Endometrial microvascular endothelial cells (primary cell): ENCODE results near the gene BCAR3. TPM values are rescaled to one million over a fixed set of nuclear protein-coding genes. Genes with fewer than 3 reads are reported as not detected.
"Not testable (repeated sequence)": the region's sequence is repeated elsewhere in the genome, so short reads cannot be mapped to it uniquely, and the experiment has no call there.

Experiments used
- in situ Hi-C: cut with HindIII; loops from 2 replicates; pipeline ENCODE4 v1.10.0; 2017; ENCODE audit warnings: low sequenced_read_pairs, low pct_unique_long_range_greater_than_20kb; ENCODE audit errors: inconsistent ontology term
- total RNA-seq: library from RNA; depleted of rRNA; stranded (reverse); fragments of >200 nt; gene quantifications from one replicate; pipeline ENCODE4 v1.2.3, GENCODE V29; 2015; ENCODE audit errors: inconsistent ontology term

Gene BCAR3
- total RNA-seq, 1 donor from 2014 or later: 91.8 TPM

DNA sequence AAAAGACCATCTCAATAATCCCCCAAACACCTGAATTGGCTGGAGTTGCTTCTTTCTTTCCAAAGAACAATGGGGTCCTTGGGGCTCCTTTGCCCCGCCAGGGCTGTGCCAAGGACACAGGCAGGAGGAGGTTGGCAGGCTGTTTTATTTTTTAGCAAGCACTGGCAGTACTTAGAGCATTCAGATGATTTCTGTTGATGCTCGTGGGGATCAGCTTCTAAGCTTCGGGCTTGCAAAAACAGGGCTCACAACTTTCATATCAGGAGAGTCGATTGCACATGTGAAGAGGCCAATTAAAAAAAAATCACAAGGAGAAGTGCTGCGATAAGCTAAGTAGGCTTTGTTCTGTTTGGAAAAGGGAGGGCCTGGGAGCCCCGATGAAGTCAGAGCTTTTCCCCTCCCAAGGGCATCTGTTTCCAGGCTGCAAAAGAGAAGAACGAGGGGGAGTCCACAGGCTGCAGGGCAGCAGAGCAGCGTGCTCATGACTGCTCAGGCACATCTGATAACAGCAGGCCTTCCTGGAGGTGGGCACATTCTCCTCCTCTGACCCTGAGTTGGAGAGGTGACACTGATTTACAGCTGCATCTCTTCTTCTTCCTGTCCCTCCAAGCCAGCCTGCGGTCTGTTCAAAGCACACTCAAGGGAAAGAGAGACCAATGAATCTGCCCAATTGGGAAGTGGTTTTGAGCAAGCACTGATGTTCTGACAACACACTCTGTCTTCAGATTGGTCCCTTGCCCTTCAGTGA lies 27.3 kb upstream of the BCAR3 start:
- in situ Hi-C loops: no loop called here

DNA sequence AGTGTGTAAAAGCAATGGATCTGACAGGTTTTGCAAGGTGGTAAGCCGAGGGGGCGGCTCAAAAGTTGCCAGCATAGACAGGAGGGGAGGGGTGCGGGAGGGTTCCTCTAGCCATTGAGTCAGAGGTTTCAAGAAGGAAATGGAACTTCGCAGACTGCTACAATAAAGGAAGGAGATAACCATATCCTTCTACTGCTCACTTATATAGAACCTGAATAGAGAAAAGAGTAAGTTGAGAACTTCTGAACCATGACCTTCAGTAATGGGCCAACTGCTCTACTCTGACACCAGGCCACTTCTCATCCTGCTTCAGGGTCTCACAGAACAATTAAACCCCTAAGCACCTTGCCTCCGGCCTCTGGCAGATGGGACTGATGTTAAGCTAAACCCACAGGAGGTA lies 26.3 kb upstream of the BCAR3 start:
- in situ Hi-C loops: no loop called here

GRCh38 chr1:93705892-93706500 lies 24.4 kb upstream of the BCAR3 start:
- in situ Hi-C loops: no loop called here

DNA sequence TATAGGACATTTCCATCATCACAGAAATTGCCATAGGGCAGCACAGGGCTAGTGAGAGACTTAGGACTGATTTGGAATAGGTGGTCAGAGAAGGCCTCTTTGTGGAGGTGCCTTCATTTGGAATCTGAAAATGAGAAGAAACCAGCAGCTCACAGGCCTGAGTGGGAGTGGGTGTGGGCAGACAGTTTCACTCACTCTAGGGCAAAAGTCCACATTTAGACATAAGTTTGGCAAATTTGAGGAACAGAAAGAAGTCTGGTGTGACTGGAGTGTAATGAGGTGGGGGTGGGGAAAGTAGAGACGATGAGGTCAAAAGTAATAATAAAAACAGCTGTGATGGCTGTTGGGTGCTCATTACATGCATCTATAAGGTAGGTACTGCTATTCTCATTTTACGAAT lies 22.4 kb upstream of the BCAR3 start:
- in situ Hi-C loops: no loop called here

DNA sequence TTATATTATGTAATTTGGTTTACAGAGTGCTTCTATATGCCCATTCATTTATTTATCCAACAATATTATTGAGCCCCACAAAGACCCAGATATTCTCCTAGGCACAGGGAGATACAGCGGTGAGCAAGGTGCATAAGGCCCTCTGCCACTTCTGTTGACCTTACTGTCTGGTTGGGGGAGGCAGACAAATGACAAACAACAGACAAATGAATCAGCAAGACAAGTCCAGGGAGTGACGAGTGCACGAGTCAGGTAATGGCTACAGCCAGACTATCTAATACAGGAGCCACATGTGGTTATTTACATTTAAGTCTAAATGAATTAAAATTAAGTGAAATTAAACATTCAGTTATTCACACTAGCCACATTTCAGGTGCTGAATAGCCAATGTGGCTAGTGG lies 22.0 kb upstream of the BCAR3 start:
- in situ Hi-C loops: no loop called here

DNA sequence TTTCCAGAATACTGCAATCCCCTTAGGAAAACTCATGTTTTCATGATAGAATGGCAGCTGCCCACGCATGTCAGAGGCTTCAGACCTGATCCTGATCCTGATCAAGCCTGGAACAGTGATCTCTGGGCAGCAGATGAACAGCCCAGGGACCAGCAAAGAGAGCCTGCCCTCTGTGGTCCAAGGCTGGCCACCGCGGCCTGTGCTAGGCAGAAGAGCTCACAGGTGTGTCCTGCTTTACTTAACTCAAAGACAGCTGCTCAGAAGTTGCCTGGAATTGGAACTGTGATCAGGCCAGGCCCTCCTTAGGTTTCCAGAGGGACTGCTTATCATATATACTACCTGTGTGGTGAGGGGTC lies 21.2 kb upstream of the BCAR3 start:
- in situ Hi-C loops: no loop called here

DNA sequence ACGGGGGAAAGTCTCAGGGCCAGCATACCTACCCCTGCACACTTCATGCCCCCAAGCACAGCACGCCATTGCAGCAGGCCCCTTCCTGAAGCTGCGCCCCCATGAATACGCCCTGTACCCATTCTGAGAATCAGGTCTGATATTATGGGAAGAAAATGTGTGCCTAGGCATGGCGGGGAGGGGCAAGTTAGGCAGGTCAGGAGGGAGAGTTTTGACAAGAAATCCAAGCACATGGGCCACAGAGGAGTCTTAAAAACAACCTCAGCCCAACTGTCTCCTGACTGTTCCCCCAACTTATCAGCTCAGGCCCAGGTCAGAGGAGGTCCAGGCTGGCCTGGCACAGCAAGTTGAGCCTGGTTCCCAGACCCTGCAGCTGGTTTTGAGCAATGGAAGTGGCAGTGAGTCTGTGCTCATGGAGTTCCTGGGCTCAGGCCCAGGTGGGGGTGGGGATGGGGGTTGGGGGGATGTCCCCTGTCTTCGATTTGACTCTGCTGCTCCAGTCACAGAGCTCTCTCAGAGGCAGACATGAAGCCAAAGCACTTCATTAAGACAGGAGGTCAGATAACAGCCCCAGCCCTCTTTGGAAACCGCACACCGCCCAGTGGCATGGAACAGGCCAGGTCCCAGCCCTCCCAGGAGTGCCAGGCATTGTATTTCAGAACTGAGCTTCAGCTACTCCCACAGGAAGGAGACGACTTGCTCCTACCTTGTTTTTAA lies 20.6 kb upstream of the BCAR3 start:
- in situ Hi-C loops: no loop called here

- in situ Hi-C loops: no loop called here
Measured at GRCh38 chr1:93701629-93702028, 20.0 kb upstream of the BCAR3 start.

GRCh38 chr1:93700532-93701469 lies 19.2 kb upstream of the BCAR3 start:
- in situ Hi-C loops: no loop called here

- in situ Hi-C loops: no loop called here
Measured at GRCh38 chr1:93699503-93700168, 18.0 kb upstream of the BCAR3 start.

DNA sequence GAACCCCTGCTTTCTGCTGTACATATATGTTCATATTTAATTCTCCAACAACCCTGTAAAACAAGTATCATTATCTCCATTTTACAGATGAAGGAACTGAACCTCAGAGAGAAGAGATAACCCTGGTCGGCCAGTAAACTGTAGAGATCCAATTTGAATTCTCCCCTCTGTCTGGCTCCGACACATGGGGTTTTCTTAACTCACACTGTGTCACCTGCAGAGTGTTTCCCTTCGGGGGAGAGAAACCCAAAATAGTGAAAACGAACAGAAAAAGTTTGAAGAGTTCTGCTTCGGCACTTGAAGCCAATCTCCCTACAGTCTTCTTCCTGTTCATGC lies 17.4 kb upstream of the BCAR3 start:
- in situ Hi-C loops: no loop called here

DNA sequence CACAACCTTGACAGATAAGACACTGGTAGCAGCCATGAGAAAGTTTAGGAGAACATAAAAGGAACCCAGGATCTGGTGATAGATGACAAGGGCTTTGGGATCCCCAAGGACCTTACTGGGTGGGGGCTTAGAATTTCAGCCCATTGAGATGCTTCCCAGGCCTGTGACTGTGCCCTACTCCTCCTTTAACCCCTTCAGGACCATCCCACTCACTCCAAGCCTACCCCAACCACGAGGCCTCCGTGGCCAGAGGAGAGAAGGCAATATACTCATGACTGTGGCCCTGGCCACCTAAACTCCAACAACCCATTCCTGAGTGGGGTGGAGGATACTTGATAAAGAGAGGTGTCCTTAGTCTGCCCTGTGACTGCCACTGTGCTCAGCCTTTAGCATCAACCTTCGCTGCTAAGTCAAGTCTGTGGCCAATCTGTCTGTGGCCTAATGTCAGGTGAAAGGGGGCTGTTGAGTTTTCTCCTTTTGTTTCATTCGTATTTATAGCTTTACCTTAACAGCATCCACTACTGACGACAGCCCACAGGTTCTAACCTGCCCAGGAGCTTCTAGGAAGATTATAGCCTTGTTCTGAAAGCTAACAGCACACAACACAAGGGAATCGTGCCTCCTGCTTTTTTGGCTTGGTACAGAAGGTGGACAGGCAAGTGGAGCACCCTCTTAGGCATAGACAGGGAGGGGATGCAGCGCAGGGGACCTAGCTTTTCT lies 16.9 kb upstream of the BCAR3 start:
- in situ Hi-C loops: no loop called here

GRCh38 chr1:93697566-93697965 lies 15.9 kb upstream of the BCAR3 start:
- in situ Hi-C loops: not testable (repeated sequence)

DNA sequence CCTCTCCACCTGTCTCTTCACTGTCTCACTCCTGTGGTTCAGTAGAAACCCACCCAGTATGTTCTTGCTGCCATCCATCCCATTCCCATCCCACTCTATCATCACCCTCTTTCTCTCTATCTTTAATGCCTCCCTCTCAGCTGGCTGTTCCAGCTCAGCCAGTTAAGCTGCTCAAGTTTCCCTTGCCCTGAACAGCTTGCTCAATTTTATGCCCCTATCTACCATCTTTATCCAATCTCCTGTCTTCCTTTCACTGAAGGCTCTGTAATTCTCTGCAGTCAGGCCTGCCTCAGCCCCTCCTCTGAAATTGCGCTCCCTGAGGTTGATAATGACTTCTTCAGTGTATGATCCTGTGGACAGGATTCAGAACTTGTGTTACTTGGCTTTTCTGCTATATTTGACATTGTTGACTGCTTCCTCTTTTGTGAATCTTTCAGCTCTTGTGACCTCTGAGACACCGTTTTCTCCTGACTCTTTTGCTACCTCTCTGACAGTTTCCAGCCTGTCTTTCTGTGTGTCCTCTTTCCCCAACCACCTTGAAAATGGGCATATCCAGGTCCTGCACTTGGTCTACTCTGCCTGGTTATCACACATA lies 13.9 kb upstream of the BCAR3 start:
- in situ Hi-C loops: no loop called here

GRCh38 chr1:93694819-93695218 lies 13.2 kb upstream of the BCAR3 start:
- in situ Hi-C loops: no loop called here

- in situ Hi-C loops: no loop called here
Measured at GRCh38 chr1:93694039-93694438, 12.4 kb upstream of the BCAR3 start.

- in situ Hi-C loops: no loop called here
Measured at GRCh38 chr1:93692983-93693591, 11.4 kb upstream of the BCAR3 start.
